Body of pancreas (tissue), 4 donors: ENCODE results near the gene GNS.

Experiments used
- CTCF ChIP-seq, 7 experiments: fragments of 450-650 bp in 4 of 7; fragments of 200-600 bp in 3 of 7; sonication (generic) in 3 of 7; IDR thresholded peaks; one replicate each; pipeline ENCODE4 v1.5.1; 2016 to 2019; ENCODE audit warnings: antibody characterized with exemption in 7 of 7
- POLR2A ChIP-seq, 3 donors: fragments of 450-650 bp; IDR thresholded peaks; one replicate each; pipeline ENCODE4 v1.6.1; 2016; ENCODE audit warnings: antibody characterized with exemption in 3 of 3, mild to moderate bottlenecking in 2 of 3

- TF ChIP-seq CTCF (IDR thresholded peaks at IDR 0.05) (no peak), POLR2A (IDR thresholded peaks at IDR 0.05) (no peak)
Observed at GRCh38 chr12:64735442-64735841, 23.8 kb downstream of the GNS start.
